Measurements from ENCODE around the gene DIDO1. TPM values are rescaled to one million over a fixed set of nuclear protein-coding genes. Genes with fewer than 3 reads are reported as not detected.

DIDO1 gene
- total and polyA plus RNA-seq, 9 donors, result 35.0 to 42.0 (median 38.2) TPM

- Histone ChIP-seq H3K4me3 (ENCODE audit: low read length) (no peak overlapping the region), H3K27me3 (ENCODE audit: control insufficient read depth, insufficient read depth, low read length) (peaks cover 22% of the 10 kb centered on the region), H3K9me3 (replicated peaks; ENCODE audit: control insufficient read depth, low read depth, low read length) (no peaks in the 10 kb centered on the region), H3K4me1 (ENCODE audit: control insufficient read depth, insufficient read depth, low read length) (peaks cover 23% of the 10 kb centered on the region), H3K36me3 (ENCODE audit: control insufficient read depth, insufficient read depth, low read length) (no peaks in the 10 kb centered on the region), H3K27ac (ENCODE audit: low read length) (no peak overlapping the region)
- no peak for DNase-seq
- WGBS (ENCODE audit: insufficient coverage), result 62% methylated on average over 17 of the region's 24 CpGs
Measured at GRCh38 chr20:62834967-62835730, 91.2 kb downstream of the DIDO1 start.

GRCh38 chr20:62832951-62833391 lies 93.3 kb downstream of the DIDO1 start:
- H3K9me3 ChIP-seq (replicated peaks; ENCODE audit: control insufficient read depth, low read depth, low read length), result no peaks in the 10 kb centered on the region
- H3K36me3 ChIP-seq (ENCODE audit: control insufficient read depth, insufficient read depth, low read length), result no peaks in the 10 kb centered on the region
- no peak overlapping the region for H3K27ac ChIP-seq (ENCODE audit: low read length)
- WGBS (ENCODE audit: insufficient coverage), result 60% methylated on average over 8 of the region's 14 CpGs
- H3K4me3 ChIP-seq (ENCODE audit: low read length), result no peak overlapping the region
- no peak for DNase-seq
- H3K27me3 ChIP-seq (ENCODE audit: control insufficient read depth, insufficient read depth, low read length), result peaks cover 15% of the 10 kb centered on the region
- peaks cover 23% of the 10 kb centered on the region for H3K4me1 ChIP-seq (ENCODE audit: control insufficient read depth, insufficient read depth, low read length)

GRCh38 chr20:62832212-62832922 lies 93.9 kb downstream of the DIDO1 start:
- peak; percentile 43 for DNase-seq
- Histone ChIP-seq H3K4me3 (ENCODE audit: low read length) (no peak overlapping the region), H3K27me3 (ENCODE audit: control insufficient read depth, insufficient read depth, low read length) (peaks cover 15% of the 10 kb centered on the region), H3K9me3 (replicated peaks; ENCODE audit: control insufficient read depth, low read depth, low read length) (no peaks in the 10 kb centered on the region), H3K36me3 (ENCODE audit: control insufficient read depth, insufficient read depth, low read length) (no peaks in the 10 kb centered on the region), H3K4me1 (ENCODE audit: control insufficient read depth, insufficient read depth, low read length) (peaks cover 23% of the 10 kb centered on the region), H3K27ac (ENCODE audit: low read length) (no peak overlapping the region)
- WGBS (ENCODE audit: insufficient coverage), result 32% methylated on average over 17 of the region's 22 CpGs

DNA sequence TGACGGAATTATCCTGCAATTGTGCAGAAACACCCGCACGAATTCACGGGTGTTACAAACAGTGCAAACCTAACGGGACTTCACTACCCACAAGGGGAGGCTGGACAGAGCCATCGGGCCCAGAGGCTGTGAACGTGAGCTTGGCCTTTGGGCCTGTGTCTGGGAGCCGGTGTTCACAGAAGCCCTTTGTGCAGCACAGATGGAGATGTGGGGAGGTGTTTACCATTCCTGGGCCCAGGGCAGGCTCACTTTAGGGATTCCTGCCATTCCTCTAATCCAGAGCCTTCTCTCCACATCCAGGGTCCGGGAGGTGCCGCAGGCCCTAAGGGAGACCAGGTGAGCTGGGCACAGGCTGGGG lies 94.5 kb downstream of the DIDO1 start:
- Histone ChIP-seq H3K27ac (ENCODE audit: low read length) (no peak overlapping the region), H3K27me3 (ENCODE audit: control insufficient read depth, insufficient read depth, low read length) (peaks cover 15% of the 10 kb centered on the region), H3K4me3 (ENCODE audit: low read length) (no peak overlapping the region), H3K4me1 (ENCODE audit: control insufficient read depth, insufficient read depth, low read length) (peaks cover 23% of the 10 kb centered on the region), H3K9me3 (replicated peaks; ENCODE audit: control insufficient read depth, low read depth, low read length) (no peaks in the 10 kb centered on the region), H3K36me3 (ENCODE audit: control insufficient read depth, insufficient read depth, low read length) (no peaks in the 10 kb centered on the region)
- no peak for DNase-seq
- WGBS (ENCODE audit: insufficient coverage), result 80% methylated on average over 6 of the region's 10 CpGs

DNA sequence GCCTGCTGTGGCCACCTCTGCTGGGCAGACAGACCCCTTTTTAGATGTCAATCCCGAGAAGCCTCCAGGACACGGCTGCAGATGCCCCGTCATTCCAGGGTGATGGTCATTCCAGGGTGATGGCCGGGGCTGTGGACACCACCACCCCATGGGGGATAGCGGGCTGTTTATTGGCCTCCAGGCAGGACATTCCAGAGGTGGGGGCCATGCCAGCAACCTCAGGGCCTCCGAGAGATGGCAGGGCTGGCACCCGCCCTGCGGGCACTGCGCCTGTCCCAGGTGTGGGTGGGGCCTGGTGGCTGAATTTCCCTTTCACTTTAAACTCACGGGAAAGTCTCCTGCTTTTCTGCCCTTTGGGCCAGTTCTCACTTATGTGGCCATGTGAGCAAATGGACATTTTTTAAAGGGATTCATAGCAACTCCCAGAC lies 94.9 kb downstream of the DIDO1 start:
- Histone ChIP-seq H3K9me3 (replicated peaks; ENCODE audit: control insufficient read depth, low read depth, low read length) (no peaks in the 10 kb centered on the region), H3K27me3 (ENCODE audit: control insufficient read depth, insufficient read depth, low read length) (peaks cover 11% of the 10 kb centered on the region), H3K4me3 (ENCODE audit: low read length) (no peak overlapping the region), H3K27ac (ENCODE audit: low read length) (no peak overlapping the region), H3K4me1 (ENCODE audit: control insufficient read depth, insufficient read depth, low read length) (peaks cover 20% of the 10 kb centered on the region), H3K36me3 (ENCODE audit: control insufficient read depth, insufficient read depth, low read length) (no peaks in the 10 kb centered on the region)
- no peak for DNase-seq
- 87% methylated on average over 5 of the region's 10 CpGs for WGBS (ENCODE audit: insufficient coverage)

GRCh38 chr20:62830821-62831220 lies 95.5 kb downstream of the DIDO1 start:
- Histone ChIP-seq H3K9me3 (replicated peaks; ENCODE audit: control insufficient read depth, low read depth, low read length) (no peaks in the 10 kb centered on the region), H3K4me1 (ENCODE audit: control insufficient read depth, insufficient read depth, low read length) (peaks cover 16% of the 10 kb centered on the region), H3K27me3 (ENCODE audit: control insufficient read depth, insufficient read depth, low read length) (peaks cover 7% of the 10 kb centered on the region), H3K4me3 (ENCODE audit: low read length) (no peak overlapping the region), H3K27ac (ENCODE audit: low read length) (no peak overlapping the region), H3K36me3 (ENCODE audit: control insufficient read depth, insufficient read depth, low read length) (no peaks in the 10 kb centered on the region)
- WGBS (ENCODE audit: insufficient coverage), result 87% methylated on average over 19 of the region's 22 CpGs
- DNase-seq, result no peak

GRCh38 chr20:62830251-62830650 lies 96.1 kb downstream of the DIDO1 start:
- DNase-seq, result no peak
- Histone ChIP-seq H3K27ac (ENCODE audit: low read length) (no peak overlapping the region), H3K4me3 (ENCODE audit: low read length) (no peak overlapping the region), H3K9me3 (replicated peaks; ENCODE audit: control insufficient read depth, low read depth, low read length) (no peaks in the 10 kb centered on the region), H3K4me1 (ENCODE audit: control insufficient read depth, insufficient read depth, low read length) (peaks cover 15% of the 10 kb centered on the region), H3K27me3 (ENCODE audit: control insufficient read depth, insufficient read depth, low read length) (peaks cover 4% of the 10 kb centered on the region), H3K36me3 (ENCODE audit: control insufficient read depth, insufficient read depth, low read length) (no peaks in the 10 kb centered on the region)
- WGBS (ENCODE audit: insufficient coverage), result 83% methylated on average over 1 of the region's 14 CpGs

DNA sequence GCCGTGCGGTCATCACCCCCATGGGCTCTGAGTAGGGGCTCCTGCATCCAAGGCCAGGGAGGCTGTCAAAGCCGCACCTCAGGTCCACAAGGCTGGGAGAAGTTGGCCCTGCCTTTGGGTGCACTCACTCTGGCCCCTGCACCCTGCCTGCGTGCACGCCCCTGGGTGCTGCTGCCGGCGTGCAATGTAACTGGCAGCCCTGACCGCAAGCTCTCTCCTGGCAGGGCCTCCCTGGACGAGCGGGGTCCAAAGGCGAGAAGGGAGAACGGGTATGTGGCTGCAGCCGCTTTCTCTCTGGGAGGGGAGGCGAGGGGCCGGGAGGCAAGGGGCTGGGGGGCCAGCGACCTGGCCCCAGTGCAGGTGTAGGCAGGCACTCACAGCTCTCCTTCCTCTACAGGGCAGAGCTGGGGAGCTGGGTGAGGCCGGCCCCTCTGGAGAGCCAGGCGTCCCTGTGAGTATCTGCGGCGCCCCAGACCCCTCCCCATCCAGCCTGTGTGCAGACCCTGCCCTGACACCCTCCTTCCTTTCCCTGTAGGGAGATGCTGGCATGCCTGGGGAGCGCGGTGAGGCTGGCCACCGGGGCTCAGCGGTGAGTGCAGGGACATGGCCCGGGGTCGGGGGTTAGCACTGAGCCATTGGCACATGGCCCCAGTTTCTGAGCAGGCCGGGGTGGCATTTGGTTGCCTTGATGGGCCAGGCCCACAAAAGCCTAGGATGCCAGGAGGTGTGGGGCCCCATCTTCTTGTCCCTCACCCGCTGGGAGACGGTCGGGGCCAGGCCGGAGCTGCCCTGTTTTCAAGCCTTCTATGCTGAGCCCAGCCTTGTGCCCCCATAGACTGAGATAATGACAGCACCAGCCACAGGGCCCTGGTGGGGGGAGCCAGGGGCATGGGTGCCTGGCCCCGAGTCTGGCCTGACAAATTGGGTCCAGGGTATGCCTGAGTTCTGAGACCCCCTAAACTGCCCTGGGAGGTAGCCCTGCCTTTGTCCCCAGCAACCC lies 96.8 kb downstream of the DIDO1 start:
- H3K27ac ChIP-seq (ENCODE audit: low read length), result no peak overlapping the region
- no peak overlapping the region for H3K4me3 ChIP-seq (ENCODE audit: low read length)
- WGBS (ENCODE audit: insufficient coverage), result 86% methylated on average over 27 of the region's 32 CpGs
- no peaks in the 10 kb centered on the region for H3K9me3 ChIP-seq (replicated peaks; ENCODE audit: control insufficient read depth, low read depth, low read length)
- H3K4me1 ChIP-seq (ENCODE audit: control insufficient read depth, insufficient read depth, low read length), result peaks cover 17% of the 10 kb centered on the region
- no peaks in the 10 kb centered on the region for H3K36me3 ChIP-seq (ENCODE audit: control insufficient read depth, insufficient read depth, low read length)
- no peak for DNase-seq
- H3K27me3 ChIP-seq (ENCODE audit: control insufficient read depth, insufficient read depth, low read length), result no peaks in the 10 kb centered on the region

DNA sequence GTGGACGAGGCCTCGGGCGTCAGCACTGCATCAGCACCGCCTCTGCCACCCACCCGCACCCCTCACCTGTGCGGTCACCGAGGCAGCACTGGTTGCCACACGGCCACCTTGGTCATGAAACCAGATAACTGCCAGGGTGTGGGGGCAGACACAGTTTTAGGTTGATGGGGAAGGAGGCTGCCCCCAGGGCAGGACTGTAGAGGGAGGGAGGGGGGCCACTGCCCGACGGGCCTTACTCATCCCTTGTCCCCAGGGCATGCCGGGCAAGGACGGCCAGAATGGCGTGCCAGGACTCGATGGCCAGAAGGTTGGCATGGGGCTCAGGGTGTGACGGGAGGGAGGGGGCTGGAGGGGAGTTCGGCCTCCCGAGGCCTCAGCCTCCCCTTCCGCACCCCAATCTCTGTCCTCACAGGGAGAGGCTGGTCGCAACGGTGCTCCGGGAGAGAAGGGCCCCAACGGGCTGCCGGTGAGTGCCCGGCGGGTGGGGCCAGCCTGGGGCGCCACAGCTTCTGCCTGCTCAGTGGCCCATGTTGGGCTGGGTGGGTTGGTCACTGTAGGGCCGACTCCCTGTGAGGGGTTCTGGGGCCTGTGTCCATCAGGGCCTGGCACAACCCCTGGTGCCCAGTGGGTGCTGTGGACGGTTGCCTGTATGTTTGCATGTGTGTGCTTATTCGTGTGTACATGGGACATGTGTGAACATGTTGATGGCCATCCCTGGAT lies 97.6 kb downstream of the DIDO1 start:
- no peak overlapping the region for H3K27ac ChIP-seq (ENCODE audit: low read length)
- H3K36me3 ChIP-seq (ENCODE audit: control insufficient read depth, insufficient read depth, low read length), result no peaks in the 10 kb centered on the region
- peaks cover 22% of the 10 kb centered on the region for H3K4me1 ChIP-seq (ENCODE audit: control insufficient read depth, insufficient read depth, low read length)
- no peak overlapping the region for H3K4me3 ChIP-seq (ENCODE audit: low read length)
- H3K9me3 ChIP-seq (replicated peaks; ENCODE audit: control insufficient read depth, low read depth, low read length), result no peaks in the 10 kb centered on the region
- DNase-seq, result peak; percentile 9
- WGBS (ENCODE audit: insufficient coverage), result 87% methylated on average over 19 of the region's 29 CpGs
- no peaks in the 10 kb centered on the region for H3K27me3 ChIP-seq (ENCODE audit: control insufficient read depth, insufficient read depth, low read length)

Data from muscle of leg (tissue), 11 donors.